EH (cell line): ENCODE measurements around the gene MRTFB.
"Not testable (repeated sequence)": the region's sequence is repeated elsewhere in the genome, so short reads cannot be mapped to it uniquely, and the experiment has no call there.

Source experiments
- DNase-seq: peaks from one replicate; pipeline ENCODE4 v3.0.0-alpha.2; 2015; ENCODE audit warnings: low read depth

Gene MRTFB

DNA sequence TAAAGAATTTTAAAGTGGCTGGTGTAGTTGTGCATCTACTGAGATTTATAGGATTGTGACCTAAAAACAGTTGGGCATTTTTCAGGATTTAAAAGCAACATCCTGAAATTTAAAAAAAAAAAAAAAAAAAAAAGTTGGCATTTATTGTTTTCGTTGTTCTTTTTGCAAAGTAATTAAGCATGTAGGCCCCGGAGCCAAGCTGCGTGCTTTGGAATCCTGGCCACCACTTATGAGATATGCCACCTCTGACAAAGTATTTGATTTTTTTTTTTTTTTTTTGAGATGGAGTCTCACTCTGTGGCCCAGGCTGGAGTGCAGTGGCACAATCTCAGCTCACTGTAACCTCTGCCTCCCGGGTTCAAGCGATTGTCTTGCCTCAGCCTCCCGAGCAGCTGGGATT, 112.8 kb downstream of the MRTFB start:
- not testable (repeated sequence) for DNase-seq

DNA sequence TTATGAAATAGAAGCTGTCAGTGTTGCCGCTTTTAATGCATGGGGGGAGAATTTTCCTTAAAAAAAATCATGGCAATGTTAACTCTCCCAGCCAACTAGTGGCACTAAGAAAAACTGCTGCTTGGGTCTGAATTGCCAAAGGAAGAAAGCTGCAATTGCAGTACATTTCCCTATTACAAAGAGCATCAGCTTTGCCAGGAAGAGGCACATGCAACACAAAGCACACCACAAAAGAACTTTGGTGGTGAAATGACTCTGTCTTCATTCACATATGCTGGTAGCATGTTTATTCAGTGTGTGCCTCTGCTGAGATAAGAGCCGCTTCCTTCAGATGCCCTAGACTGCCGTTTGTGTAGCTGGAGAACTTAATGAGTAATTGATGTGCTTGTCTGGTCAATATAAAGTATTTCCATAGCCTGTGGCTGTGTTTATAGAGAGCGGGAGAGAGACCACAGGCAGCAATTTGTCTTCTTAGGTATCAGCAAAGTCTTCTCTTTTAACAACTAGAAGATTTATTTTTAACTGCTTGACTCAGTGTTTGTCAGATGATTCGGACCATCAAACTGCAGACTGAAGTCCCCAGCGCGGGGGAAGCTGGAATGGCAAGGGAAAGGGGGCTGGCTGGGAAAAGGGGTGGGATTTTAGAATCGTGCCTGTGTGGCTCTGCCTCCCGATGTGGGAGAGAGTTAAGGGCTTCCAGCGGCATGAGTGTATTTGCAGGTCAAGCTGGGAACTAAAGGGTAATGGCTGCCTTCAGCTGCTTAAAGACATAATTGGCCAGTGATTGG, 115.1 kb downstream of the MRTFB start:
- peak; percentile 86 for DNase-seq

DNA sequence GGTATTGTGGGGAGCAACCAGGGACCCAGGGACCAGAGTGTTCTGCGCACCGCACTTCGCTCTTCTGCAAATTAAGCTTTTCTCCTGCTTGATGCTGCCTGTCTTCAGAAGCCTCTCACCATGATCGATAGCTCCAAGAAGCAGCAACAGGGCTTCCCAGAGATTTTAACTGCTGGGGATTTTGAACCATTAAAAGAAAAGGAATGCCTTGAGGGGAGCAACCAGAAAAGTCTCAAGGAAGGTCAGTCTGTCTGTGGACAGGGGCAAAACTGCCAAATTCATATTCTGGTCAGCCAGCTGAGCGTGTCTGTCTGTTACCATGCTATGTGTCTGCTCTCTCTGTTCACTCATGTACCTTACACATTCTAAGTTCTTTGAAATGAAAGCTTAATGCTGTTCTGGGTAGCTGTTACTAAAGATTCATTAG, 115.7 kb downstream of the MRTFB start:
- DNase-seq: peak; percentile 38

DNA sequence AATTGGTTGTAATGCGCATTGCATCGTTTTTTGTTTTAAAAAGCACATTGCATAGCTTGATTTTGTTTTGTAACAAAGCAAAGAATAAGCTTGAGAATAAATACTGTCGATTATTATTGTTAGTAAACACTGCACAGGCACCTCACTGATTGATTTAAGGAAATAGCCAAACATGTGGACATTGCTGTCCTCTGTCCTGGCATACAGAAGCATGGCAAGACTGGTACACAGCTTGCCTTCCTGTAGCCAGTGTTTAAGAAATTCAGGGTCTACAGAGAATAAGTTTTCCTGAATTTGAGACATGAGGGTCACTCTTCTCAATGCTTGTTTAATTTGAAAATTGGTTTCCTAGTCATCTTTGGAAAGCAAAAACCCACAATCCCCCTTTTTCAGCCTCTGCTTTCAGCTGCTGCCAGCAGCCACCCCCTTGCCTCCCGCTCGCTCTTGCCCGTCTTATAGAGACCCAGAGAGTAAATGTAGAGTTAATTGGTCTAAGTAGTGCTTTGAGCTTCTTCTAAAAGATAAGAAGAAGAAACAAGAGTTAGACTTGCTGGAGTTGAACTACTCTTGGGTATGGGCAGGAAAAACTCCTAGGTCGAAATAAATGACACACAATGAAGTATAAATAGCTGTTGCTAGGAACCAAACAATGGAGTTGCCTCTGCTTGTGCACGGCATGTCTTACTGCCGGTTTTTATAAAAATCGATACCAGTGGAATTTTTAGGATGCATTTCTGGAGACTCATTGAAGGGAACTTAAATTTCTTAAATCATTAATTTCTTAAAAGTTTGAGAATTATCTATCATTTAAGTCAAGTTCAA, 116.6 kb downstream of the MRTFB start:
- no peak for DNase-seq

DNA sequence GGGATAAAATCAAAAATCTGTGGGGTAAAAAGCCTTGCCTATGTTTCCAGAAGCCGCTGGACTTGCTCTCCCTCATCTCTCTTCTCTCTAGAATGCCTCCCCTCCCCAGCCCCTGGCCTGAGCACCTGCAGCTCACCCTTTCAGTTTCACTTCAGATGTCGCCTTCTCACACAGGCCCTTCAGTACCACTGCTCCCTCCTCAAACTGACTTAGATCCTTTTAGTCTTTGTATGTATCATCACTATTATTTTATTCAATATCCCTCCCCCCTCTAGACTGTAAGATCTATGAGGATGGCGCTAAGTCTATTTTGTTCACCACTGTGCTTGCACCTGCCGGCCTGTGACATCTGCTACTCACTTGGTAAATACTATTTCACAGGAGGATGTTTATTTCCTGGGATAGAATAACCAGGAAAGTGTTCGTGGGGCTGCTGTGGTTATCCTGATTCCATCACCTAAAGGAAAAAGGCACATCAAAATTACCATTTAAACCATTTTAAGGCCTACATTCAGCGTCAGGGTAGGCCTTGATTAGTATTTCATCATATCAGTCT, 122.3 kb downstream of the MRTFB start:
- no peak for DNase-seq

DNA sequence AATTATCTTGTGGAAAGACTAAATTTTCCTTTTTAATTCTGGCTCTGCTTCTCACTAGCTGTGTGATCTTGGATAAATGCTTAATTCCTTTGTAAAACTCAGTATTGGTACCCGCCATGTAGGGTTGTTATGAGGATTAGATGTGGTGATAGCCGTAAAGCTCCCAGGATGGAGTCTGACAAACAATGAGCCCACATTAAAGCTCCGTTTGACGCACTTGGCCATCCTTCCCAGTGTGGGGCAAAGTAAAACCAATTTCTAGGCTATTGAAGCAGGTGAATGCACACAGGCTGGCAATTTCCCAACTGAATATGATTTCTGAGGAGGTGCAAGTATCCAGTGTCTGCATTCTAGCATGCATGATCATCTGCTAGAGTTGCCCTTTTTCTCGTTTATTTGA, 123.6 kb downstream of the MRTFB start:
- DNase-seq: no peak

DNA sequence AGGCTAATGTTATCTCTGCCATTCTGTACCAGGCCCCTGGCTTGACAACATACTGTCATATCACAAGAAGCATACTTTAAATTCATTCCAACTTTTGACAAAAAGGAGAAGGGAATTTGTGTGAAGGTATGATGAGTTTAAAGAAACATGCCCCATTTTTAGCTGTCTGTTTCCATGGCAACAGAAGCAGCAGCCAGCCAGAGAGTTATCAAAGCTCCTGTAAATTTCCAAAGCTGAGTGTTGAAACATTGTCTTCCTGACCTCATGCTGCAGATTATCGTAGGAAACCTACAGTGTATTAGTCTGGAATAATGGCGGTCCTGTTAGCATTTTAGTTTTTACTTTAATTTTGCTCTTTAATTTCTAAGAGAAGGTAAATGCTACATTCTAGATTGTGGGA, 124.9 kb downstream of the MRTFB start:
- DNase-seq: no peak

DNA sequence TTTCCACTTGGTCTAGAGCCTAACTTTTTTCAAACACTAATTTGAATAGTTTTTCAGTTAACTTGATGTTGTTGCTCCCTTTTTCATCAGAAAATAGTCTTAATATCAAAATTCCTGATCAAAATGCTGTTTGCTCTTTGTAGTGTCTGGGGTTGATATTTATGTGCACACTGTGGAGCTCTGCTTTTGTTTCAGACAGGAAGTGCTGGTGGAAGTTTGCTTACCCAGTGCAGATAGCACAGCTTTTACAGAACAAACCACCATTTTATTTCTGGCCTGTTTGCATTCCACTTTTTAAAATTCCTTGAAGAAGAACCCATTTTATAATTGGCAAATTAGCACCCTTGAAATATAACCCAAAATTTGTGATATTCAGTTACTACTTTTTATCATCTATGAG, 125.4 kb downstream of the MRTFB start:
- no peak for DNase-seq

DNA sequence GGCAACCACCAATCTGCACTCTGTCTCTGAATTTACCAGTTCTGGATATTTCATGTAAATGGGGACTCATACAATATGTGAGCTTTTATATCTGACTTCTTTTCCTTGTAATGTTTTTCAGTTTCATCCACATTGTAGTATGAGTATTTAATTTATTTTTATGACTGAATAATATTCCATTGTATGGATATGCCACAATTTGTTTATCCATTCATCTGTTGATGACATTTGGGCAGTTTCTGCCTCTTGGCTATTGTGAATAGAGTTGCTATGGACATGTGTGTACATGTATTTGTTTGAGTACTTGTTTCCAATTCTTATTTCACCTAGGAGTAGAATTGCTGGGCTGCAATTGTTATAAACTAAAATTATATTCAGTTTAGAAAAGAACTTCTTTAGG, 126.9 kb downstream of the MRTFB start:
- no peak for DNase-seq

DNA sequence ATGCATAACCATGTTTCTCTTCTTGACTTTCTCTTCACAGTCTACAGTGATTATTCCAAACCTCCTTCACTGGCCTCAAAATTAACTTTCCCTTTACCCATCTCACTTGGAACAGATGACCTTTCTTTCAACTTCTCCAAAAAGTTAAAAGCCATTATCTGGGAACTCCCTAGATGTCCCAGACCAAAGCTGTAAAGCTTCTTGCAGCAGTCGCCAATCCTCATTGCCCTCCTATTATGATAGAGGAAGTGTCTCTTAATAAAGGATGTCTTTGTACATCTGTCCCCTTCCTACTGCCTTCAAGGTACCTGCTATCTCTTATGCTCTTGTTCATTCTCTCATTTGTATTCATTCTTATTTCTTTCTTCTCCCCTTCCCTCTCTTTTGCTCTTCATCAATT, 127.5 kb downstream of the MRTFB start:
- DNase-seq: no peak

DNA sequence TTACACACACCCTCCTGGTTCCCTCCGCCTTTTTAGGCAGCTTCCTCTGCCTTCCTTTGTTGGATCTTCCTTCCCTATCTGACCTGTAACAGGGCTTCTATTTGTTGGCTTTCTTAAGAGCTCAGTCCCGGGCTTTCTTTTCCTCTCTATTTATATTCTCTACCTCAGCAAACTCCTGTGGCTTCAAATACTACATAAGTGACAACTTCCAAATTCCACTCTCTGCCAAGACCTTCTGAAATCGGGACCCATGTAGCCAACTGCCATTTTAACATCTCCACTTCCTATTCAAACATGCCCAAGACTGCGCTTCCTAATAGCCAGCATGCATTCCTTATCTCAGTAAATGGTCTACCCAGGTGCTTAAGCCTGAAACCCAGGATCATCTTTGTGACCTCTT, 128.1 kb downstream of the MRTFB start:
- DNase-seq: no peak

DNA sequence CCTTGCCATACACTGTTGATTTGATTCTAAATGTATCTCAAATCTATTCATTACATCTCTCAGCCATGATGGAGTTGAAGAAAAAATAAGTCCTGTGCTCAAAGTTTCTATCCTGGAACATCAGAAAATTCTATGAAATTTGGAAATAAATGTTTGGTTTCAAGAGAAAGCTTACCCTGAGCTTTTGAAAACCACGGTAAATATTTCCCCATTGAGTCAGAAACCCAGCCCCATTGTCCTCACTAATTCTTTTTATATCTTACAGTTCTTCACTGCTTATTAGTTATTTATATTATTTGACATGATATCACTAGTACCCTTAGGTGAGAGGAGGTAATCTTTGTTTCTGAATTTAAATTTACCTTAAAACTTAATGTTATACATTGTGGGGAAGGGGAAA, 128.5 kb downstream of the MRTFB start:
- DNase-seq: peak; percentile 53

DNA sequence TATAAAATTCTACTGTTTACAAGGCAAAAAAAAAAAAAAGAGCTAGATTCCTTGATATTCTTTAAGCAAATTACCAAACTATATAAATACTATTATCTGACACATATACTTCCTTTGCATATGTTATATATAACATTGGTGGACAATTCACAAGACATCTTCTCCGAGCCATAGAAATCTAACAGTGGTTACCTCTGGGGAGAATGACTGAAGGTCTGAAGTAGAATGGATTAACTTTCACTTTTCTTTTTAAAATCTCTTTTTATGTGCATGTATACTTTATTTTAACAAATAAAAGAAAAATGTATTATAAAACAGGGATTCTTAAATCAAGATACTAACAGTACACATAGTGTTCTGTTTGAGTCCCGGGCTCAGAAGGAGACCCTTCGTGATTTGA, 131.0 kb downstream of the MRTFB start:
- no peak for DNase-seq

DNA sequence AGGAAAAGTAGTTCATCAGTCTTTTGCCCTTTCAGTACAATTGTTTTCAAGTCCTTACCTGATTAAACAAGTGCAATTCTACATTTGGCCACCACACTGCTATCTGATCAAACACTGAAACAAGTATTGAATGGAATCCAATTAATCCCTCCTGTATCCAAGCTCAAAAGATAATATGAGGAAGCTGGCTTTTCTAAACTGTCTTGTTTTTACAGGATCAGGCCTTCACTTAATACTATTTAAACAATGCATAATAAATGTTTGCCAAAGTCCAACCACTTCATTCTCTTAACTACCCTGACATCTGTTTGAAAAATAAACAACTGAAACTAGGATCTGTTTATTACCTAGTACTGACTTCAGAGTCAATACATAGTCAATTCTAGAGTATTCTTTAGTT, 131.6 kb downstream of the MRTFB start:
- no peak for DNase-seq

DNA sequence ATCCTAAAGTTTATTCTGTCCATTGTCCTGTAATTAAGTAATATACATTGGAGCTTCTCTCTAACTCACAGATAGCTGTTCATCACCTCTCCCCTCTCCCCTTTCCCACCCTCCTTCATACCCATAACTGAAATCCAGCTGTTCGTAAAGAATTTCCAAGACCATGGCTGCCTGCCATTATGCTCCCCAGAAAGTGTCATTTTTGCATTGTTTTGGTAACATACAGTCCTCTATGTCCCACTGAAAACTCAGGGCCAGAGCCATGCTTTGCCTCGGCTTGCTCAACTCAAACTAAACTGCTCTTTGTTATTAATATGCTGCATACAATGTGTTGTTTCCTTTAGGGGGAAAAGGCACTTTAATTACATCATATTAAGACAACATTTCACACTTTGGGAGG, 132.0 kb downstream of the MRTFB start:
- no peak for DNase-seq

DNA sequence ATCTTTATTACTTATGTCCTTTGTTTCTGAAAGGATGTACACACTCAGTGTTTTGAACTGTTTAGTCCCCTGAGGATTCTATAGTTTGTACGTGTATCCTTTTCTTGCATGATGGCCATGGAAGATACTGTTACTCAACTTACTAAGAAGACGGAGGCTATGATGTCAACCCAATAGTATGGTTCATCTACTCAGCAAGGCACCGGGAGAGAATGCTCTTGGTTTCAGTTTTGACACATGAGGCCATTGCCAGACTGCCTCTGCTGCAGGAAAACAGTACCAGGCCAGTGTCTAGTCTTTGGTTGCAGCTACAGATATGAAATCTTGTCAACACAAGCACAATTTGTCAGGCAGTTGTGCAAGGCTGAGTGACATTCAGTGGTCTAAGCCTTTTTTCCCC, 134.5 kb downstream of the MRTFB start:
- no peak for DNase-seq

DNA sequence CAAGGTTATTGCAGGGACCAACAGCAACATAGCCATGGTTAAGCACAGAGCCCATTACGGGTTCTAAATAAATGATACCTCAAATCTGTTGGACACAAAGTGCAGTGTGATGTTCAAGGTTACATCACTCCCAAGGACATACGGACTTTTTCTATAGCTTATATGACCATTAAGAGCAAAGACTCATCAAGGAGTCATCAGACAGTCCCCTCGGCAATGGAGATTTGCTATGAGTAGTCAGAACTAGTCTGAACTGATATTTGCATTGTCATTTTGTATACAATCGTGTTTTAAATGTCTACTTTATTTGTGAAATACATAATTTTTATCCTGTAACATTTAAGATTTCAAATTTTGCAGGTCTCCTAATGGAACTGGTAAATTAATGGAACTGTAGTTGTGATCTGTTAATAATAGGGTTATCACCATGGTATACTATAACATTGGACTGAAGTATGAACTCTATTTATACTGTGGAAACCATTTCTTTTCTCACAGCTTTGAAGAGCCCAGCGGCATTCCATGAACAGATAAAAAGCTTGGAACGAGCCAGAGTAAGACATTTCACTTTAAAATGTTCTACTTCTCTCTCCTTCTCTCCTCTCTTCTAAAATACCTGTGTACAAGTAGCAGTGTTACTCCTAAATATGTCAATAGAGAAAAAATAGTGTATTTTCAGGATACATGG, 140.9 kb downstream of the MRTFB start:
- DNase-seq: no peak

DNA sequence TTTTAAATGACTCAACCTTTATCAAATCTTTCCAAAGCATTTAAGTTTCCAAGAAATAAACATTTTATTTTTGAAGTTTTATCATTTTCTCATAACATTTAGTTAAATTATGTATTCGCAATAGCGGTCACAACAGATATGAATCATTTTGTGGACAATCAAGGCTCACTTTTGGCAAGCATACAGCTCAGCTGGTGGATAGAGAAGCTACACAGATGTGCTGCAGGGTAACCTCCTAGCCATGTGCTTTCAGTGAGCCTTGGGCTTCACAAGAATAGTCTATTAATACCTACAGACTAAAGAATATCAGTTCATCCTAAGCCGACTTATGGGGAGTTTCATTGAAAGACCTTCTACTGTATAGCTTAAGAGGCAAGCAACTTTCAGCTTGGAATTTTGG, 144.8 kb downstream of the MRTFB start:
- DNase-seq: no peak

DNA sequence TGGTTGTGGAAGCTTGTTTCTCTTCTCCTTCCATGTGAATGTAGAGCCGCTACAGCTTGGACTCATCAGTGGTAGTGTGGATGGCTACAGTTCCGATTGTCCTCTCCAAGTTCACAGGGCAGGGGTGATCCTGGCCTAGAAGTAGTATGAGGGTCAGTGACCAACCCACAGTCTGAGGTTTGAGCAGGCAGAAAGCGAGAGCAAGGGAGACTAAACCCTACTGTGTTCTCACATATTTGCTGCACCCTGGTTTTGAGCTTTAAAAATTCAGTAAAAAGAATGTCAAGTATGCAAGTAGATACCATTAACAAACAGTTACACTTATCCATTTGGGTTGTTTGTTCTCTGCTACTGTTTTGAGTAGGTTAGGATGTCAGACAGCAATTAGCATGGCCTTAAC, 148.9 kb downstream of the MRTFB start:
- DNase-seq: peak; percentile 25

DNA sequence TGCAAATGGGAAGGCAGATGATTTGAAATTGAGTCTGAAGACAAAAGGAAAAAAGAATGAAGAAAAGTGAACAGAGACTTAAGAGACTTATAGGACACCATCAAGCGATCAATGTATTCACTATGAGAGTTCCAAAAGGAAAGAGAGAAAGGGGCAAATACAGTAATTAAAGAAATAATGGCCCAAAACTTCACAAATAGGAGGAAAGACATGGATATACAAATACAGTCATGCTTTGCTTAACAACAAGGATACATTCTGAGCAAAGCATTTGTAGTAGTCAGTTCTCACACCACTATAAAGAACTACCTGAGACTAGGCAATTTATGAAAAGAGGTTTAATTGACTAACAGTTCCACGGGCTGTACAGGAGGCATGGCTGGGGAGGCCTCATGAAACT, 152.5 kb downstream of the MRTFB start:
- DNase-seq: no peak

DNA sequence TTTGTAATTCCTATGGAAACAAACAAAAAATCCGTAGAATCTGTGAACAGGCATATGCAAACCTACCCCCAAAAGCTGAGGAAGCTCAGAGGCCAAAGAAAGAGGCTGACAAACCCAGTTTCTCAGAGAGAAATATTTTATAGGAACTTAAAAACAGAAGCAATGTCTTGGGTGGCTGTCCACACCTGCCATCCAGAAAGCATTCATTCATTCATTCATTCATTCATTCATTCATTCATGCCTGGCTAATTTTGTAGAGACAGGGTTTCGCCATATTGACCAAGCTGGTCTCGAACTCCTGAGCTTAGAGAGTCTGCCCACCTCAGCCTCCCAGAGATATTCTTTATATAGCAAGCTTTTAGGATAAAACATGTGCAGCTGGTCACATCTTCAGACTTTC, 154.3 kb downstream of the MRTFB start:
- no peak for DNase-seq

DNA sequence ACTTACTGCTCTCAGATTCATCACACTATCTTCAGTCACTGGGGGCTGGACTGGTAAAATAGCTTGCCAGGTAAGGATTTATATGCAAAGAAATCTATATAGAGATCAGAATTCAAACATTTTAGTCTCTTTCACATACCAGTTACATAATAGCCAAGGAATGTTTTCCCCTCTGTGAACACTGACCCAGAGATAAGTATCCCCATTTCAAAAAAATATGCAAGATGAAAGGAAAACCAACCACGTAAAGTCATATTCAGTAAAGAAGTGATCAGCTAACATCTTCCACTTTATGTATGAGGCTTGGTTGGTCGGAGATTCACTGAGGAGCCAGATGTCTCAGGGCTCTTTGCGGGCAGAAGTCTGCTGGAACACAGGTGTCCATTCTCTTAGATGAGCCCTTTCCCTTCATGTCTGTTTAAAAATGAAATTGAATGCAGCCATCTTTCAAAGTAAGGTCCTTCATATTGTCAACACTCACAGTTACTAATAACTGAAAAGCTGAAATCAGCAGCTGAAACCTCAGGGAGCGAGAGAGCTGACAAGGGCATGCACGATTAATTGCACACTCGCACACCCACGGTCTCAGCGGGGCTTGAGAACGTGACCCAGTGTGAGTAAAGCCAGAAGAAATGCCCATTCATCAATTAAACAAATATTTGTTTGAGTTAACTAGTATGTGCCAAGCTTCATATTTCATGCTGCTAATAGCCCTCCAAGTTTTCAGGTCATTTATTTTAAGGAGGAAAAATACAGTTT, 161.2 kb downstream of the MRTFB start:
- peak; percentile 12 for DNase-seq
